Hair follicular keratinocyte (primary cell): ENCODE measurements around the gene RPS19BP1. TPM values are rescaled to one million over a fixed set of nuclear protein-coding genes. Genes with fewer than 3 reads are reported as not detected.

Experiments used
- total RNA-seq: library from RNA; depleted of rRNA; stranded (reverse); fragments of >200 nt; gene quantifications from 2 replicates; pipeline ENCODE4 v1.2.3, GENCODE V29; 2015

RPS19BP1 gene, protein sequence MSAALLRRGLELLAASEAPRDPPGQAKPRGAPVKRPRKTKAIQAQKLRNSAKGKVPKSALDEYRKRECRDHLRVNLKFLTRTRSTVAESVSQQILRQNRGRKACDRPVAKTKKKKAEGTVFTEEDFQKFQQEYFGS
- total RNA-seq = 104 and 162 TPM in 2 replicates

GRCh38 chr22:39532215-39533073, at the start of gene RPS19BP1:
TSS of gene RPS19BP1 (minus strand) at chr22:39532748. CDS start at chr22:39532738, 10 bp downstream.

GRCh38 chr22:39570665-39571064, 38.1 kb upstream of the RPS19BP1 start, which contains the start of gene CACNA1I:
TSS of gene CACNA1I (plus strand) at chr22:39570753. CDS start at chr22:39570753, 0 bp downstream.

GRCh38 chr22:39520226-39521105, 12.1 kb downstream of the RPS19BP1 start, which contains the start of gene ATF4:
TSS of gene ATF4 (plus strand) at chr22:39520562. CDS start at chr22:39521446, 884 bp downstream.

DNA sequence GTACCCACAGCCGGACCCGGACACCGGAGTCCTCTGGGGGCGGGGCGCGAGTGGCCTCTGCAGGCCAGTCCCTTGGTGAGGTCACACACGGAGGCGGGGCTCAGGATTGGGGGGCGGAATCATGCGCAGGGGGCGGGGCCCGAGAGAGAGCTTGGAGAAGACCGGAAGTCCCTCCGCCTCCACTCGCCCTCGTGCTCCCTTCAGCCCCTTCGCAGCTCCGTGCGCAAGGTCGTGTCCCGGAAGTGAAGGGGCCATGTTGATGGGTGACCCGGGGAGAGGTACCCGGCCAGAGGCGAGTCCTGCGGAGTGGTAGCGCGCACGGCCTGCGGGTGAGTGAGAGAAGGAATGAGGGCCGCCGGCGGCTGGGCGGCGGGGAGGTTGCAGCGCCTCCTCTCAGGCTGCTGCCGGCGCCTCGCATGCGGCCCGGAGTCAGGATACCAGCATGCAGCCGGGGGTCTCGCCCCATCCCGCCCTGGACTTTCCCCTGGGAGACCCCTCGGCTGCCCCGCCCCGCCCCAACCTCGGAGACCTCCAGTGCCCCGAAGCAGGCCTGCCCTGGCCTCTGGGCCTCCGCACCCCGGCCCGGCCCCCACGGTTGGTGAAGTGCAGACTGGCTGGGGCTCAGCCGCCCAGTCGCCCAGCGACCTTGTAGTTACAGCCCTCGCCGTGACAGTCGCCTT, 30.3 kb downstream of the RPS19BP1 start, which contains the start of gene MIEF1:
MIEF1 (plus strand) TSS at position 182 of the 680 bp plus-strand sequence. CDS start 9,005 bp downstream, outside the sequence.

Other genes with a start within 250 kb of the RPS19BP1 start
- gene RPL3, start 213.1 kb downstream of the RPS19BP1 start, total RNA-seq = 1,959 and 2,032 TPM in 2 replicates
- 0.70 TPM in 1 of 2 replicates, not detected in the other for gene SYNGR1, start 182.8 kb downstream of the RPS19BP1 start, total RNA-seq
- gene TAB1, start 133.0 kb downstream of the RPS19BP1 start, total RNA-seq = 14.5 and 20.0 TPM in 2 replicates
- gene MGAT3, start 75.7 kb downstream of the RPS19BP1 start, total RNA-seq = not detected in 2 replicates
- 20.5 and 25.4 TPM in 2 replicates for gene MIEF1, start 30.5 kb downstream of the RPS19BP1 start, total RNA-seq
- 524 and 717 TPM in 2 replicates for gene ATF4, start 12.2 kb downstream of the RPS19BP1 start, total RNA-seq
- under 0.01 TPM in 1 of 2 replicates, not detected in the other for gene CACNA1I, start 38.0 kb upstream of the RPS19BP1 start, total RNA-seq